Natural killer cell (primary cell): ENCODE data around the gene UGT1A6. TPM values are rescaled to one million over a fixed set of nuclear protein-coding genes. Genes with fewer than 3 reads are reported as not detected.

Experiments used
- ATAC-seq, 3 donors: fragments of 150-1000 bp in 2 of 3; fragments of 200-7000 bp in 1 of 3; cut with Tn5 transposase; 1 replicate in 1 of 3; 2 replicates in 2 of 3; pipeline ENCODE4 v1.10.0; 2021; ENCODE audit warnings: mild to moderate bottlenecking in 2 of 3, moderate library complexity in 2 of 3
- DNase-seq, 2 donors: peaks; one replicate each; pipeline versions ENCODE4 v3.0.0 to v3.0.0-alpha.2; 2013 to 2021; ENCODE audit warnings: mixed read lengths in 1 of 2
- H3K27ac ChIP-seq: one replicate; pipeline ENCODE4 v1.5.1; 2013; ENCODE audit warnings: mild to moderate bottlenecking, low read length
- H3K27me3 ChIP-seq: one replicate; pipeline ENCODE4 v1.6.1; 2013; ENCODE audit warnings: low read length; ENCODE audit not compliant: control insufficient read depth, insufficient read depth
- H3K36me3 ChIP-seq: one replicate; pipeline ENCODE4 v1.6.1; 2013; ENCODE audit warnings: low read length; ENCODE audit not compliant: control insufficient read depth, insufficient read depth
- H3K4me1 ChIP-seq: one replicate; pipeline ENCODE4 v1.6.1; 2013; ENCODE audit warnings: low read length; ENCODE audit not compliant: control insufficient read depth, insufficient read depth
- H3K4me3 ChIP-seq: one replicate; pipeline ENCODE4 v1.5.1; 2013; ENCODE audit warnings: low read length
- H3K9me3 ChIP-seq: one replicate; pipeline ENCODE4 v1.6.1; 2013; ENCODE audit warnings: low read length; ENCODE audit not compliant: control insufficient read depth, insufficient read depth
- H3K27ac Mint-ChIP-seq, 2 donors: one replicate each; pipeline ENCODE4 v1.8.0; 2022; ENCODE audit warnings: mild to moderate bottlenecking in 2 of 2, mixed read lengths in 2 of 2, moderate library complexity in 1 of 2
- H3K27me3 Mint-ChIP-seq, 2 donors: one replicate each; pipeline ENCODE4 v1.8.0; 2022; ENCODE audit warnings: low read depth in 2 of 2, mixed read lengths in 2 of 2
- H3K36me3 Mint-ChIP-seq: one replicate; pipeline ENCODE4 v1.8.0; 2022; ENCODE audit warnings: mixed read lengths
- H3K4me1 Mint-ChIP-seq, 2 donors: one replicate each; pipeline ENCODE4 v1.8.0; 2022; ENCODE audit warnings: mixed read lengths in 2 of 2
- H3K4me3 Mint-ChIP-seq: one replicate; pipeline ENCODE4 v1.8.0; 2022; ENCODE audit warnings: mild to moderate bottlenecking, moderate library complexity, mixed read lengths
- H3K9me3 Mint-ChIP-seq, 2 donors: one replicate each; pipeline ENCODE4 v1.8.0; 2022; ENCODE audit warnings: mixed read lengths in 2 of 2
- WGBS: methylation state at CpG from one replicate; pipeline ENCODE4 v1.1.7; 2013; ENCODE audit warnings: missing lambda C conversion rate; ENCODE audit not compliant: insufficient coverage; 5-methylcytosine and 5-hydroxymethylcytosine counted together
- intact Hi-C: fragments of 100-400 bp; cut with micrococcal nuclease; formaldehyde crosslinking; loops from one replicate; pipeline ENCODE4 v1.14.2; 2022
- total RNA-seq, 4 donors: library from RNA; stranded (reverse); fragments of 120-200 nt in 1 of 4; gene quantifications; one replicate each; pipeline versions ENCODE4 v1.2.3 to v1.2.4, GENCODE V29; 2013 to 2022
- TF ChIP-seq, protein P1 (sequence below): fragments of 200-600 bp; IDR thresholded peaks from one replicate; pipeline ENCODE4 v1.8.0; 2022; ENCODE audit warnings: antibody characterized with exemption

UGT1A6 gene
- total RNA-seq, 3 donors from 2014 or later (not counting 1 experiment from before 2014, with no cell fraction given) = not detected

GRCh38 chr2:233815861-233816260 lies 123.2 kb downstream of the UGT1A6 start:
- WGBS = 100% methylated on average over 1 of the region's 6 CpGs
- Histone ChIP-seq H3K36me3 (no peaks in the 10 kb centered on the region), H3K4me1 (no peaks in the 10 kb centered on the region), H3K27ac (no peak overlapping the region), H3K27me3 (no peaks in the 10 kb centered on the region), H3K9me3 (no peaks in the 10 kb centered on the region), H3K4me3 (no peak overlapping the region)
- DNase-seq (no peak), ATAC-seq (no peak)
- no peak overlapping the region for H3K27ac Mint-ChIP-seq
- no peaks in the 10 kb centered on the region for H3K36me3 Mint-ChIP-seq
- TF ChIP-seq, protein P1, sequence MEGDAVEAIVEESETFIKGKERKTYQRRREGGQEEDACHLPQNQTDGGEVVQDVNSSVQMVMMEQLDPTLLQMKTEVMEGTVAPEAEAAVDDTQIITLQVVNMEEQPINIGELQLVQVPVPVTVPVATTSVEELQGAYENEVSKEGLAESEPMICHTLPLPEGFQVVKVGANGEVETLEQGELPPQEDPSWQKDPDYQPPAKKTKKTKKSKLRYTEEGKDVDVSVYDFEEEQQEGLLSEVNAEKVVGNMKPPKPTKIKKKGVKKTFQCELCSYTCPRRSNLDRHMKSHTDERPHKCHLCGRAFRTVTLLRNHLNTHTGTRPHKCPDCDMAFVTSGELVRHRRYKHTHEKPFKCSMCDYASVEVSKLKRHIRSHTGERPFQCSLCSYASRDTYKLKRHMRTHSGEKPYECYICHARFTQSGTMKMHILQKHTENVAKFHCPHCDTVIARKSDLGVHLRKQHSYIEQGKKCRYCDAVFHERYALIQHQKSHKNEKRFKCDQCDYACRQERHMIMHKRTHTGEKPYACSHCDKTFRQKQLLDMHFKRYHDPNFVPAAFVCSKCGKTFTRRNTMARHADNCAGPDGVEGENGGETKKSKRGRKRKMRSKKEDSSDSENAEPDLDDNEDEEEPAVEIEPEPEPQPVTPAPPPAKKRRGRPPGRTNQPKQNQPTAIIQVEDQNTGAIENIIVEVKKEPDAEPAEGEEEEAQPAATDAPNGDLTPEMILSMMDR = no peak
- no peak overlapping the region for H3K4me3 Mint-ChIP-seq
- H3K9me3 Mint-ChIP-seq = no peaks in the 10 kb centered on the region
- intact Hi-C loops = no loop called here
- H3K4me1 Mint-ChIP-seq = peaks cover 0 to 5% of the 10 kb centered on the region in 2 donors
- peaks cover 11 to 21% of the 10 kb centered on the region in 2 donors for H3K27me3 Mint-ChIP-seq

- WGBS = 87% methylated on average over 2 of the region's 2 CpGs
- no peak overlapping the region for H3K27ac ChIP-seq
- Mint-ChIP-seq H3K4me3 (no peak overlapping the region), H3K36me3 (no peaks in the 10 kb centered on the region), H3K9me3 (no peaks in the 10 kb centered on the region), H3K27ac (no peak overlapping the region), H3K27me3 (peaks cover 11 to 21% of the 10 kb centered on the region in 2 donors), H3K4me1 (peaks cover 0 to 5% of the 10 kb centered on the region in 2 donors)
- ATAC-seq = no peak
- H3K9me3 ChIP-seq = no peaks in the 10 kb centered on the region
- no peaks in the 10 kb centered on the region for H3K36me3 ChIP-seq
- H3K4me3 ChIP-seq = no peak overlapping the region
- DNase-seq = no peak
- H3K4me1 ChIP-seq = no peaks in the 10 kb centered on the region
- TF ChIP-seq, protein P1 = no peak
- intact Hi-C loops = no loop called here
- no peaks in the 10 kb centered on the region for H3K27me3 ChIP-seq
These were observed 123.6 kb downstream of the UGT1A6 start for GRCh38 chr2:233816334-233816733.

- DNase-seq = no peak
- WGBS = 68% methylated on average over 4 of the region's 4 CpGs
- H3K4me3 ChIP-seq = no peak overlapping the region
These were observed 124.1 kb downstream of the UGT1A6 start for GRCh38 chr2:233816771-233817170.

More at GRCh38 chr2:233816771-233817170, 124.1 kb downstream of the UGT1A6 start:
- Histone ChIP-seq H3K27ac (no peak overlapping the region), H3K4me1 (no peaks in the 10 kb centered on the region), H3K9me3 (no peaks in the 10 kb centered on the region), H3K27me3 (no peaks in the 10 kb centered on the region), H3K36me3 (no peaks in the 10 kb centered on the region)
- peaks cover 0 to 5% of the 10 kb centered on the region in 2 donors for H3K4me1 Mint-ChIP-seq
- TF ChIP-seq, protein P1 = no peak
- H3K4me3 Mint-ChIP-seq = no peak overlapping the region
- intact Hi-C loops = no loop called here
- ATAC-seq = no peak
- H3K9me3 Mint-ChIP-seq = no peaks in the 10 kb centered on the region
- H3K36me3 Mint-ChIP-seq = no peaks in the 10 kb centered on the region
- no peak overlapping the region for H3K27ac Mint-ChIP-seq
- H3K27me3 Mint-ChIP-seq = peaks cover 11 to 21% of the 10 kb centered on the region in 2 donors
